Hepatic stellate cell (primary cell): ENCODE measurements around the gene CDKAL1.

Source experiments
- DNase-seq: peaks from one replicate; pipeline ENCODE4 v3.0.0; 2011; ENCODE audit warnings: low spot score

CDKAL1 gene

GRCh38 chr6:21141616-21142303 is 607.5 kb downstream of the CDKAL1 start:
- DNase-seq = no peak

DNA sequence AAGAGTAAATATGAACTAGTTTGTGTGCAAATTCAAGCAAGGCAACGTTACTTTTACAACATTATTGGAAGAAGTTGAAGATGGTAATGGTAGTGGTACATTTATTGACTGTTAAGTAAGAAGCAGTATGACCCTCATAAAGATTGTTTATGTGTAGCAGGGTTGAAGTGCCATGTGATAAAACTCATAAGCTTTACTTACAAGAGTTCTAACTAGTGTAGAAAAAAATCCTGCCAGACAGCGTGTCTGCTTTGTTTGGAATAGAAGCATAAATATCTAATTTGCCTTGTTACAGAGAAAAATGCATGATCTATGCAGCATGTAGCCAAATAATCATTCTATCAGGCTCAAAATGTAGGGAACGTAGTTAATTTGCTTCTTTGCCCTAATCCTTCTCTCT is 608.5 kb downstream of the CDKAL1 start:
- DNase-seq = no peak

DNA sequence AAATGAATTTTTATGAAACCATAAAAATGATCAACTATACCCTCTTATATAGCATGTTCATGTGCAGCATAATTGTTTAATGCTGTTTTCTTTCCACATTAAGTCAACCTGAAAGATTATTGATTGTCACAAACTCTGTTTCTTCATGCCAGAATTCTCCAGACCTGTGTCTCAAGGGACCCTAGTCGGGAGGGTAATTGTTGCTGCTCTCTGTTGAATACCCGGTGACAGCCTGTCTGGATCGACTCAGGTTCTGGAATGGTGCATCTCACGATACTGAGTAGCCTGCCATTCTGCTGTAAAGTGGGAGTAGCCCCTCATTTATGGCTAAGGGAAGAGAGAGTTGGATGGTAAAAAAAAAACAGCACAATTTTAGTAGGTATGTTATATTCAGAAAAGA is 609.4 kb downstream of the CDKAL1 start:
- DNase-seq = no peak

DNA sequence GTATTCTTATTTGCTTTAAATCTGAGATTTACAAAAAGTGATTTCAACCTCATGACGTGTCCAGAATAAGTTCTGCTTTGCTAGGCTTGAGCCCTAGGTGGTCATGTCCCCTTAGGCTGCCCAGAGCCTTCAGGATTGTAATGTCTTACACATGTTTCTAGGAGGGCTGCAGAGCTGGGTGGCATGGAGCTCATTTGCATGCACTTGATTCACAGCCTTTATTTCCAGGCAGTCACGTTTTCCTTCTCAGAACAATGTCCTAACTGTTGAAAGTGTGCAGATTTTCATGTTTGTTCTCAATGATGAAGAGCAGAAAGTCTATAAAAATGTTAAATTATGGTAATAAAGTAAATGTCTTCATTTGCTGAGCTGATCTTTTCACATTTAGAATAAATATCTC is 610.7 kb downstream of the CDKAL1 start:
- no peak for DNase-seq

DNA sequence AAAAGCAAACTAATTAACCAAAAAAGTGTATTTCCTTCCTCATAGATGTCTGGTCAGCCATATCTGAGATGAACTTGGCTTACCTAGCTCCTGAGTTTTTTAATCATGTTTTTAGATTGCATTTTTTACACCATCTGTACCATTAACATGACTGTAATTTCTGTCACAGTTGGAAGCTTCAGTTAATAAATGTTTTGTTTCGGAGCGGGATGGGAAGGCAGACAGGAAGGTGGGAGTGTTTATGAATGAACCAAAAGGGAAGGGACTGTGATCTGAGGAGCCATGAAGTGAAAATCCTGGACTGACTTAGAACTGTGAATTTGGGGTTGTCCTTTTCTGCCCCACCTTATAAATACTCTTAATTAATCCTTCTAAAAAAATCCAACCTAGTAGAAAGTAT is 613.7 kb downstream of the CDKAL1 start:
- no peak for DNase-seq

- DNase-seq = no peak
These were observed 615.2 kb downstream of the CDKAL1 start for GRCh38 chr6:21149470-21149869.

GRCh38 chr6:21150667-21151066 is 616.4 kb downstream of the CDKAL1 start:
- DNase-seq = no peak

DNA sequence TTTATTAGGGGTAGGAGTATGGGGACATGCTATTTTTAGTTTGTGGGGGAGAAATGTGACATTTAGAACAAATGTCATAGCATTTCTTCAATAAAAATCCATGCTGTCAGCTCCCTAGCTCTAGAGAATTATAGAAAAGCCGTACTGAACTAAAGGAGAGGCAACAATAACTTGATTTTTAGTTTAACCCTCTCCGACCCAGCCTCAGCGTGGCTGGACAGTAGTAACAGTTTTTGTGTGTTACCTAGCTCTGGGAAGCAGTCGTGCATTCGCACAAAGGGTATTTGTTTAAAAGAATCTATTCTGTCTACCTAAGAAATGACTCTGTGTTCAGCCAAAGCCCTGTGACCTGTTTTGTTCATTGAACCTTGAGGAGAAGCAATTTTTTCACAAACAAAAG is 616.9 kb downstream of the CDKAL1 start:
- no peak for DNase-seq

DNA sequence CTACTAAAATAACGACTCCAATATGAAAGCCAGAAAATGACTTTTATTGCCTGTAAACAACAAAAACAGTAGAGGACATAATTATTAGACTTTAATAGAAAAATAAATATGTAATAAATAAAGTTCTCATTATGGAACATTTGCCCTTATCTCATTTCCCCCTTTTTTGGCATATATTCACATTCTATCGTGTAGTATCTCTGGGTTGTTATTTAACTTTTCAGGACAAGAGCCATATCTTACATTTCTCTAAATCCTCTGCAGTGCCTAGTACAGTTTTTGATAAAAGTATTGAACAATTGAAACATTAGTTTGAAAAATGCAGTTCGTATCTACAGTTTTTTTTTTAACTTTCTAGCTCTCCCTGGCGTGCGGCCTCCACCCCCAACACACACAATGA is 617.3 kb downstream of the CDKAL1 start:
- no peak for DNase-seq

DNA sequence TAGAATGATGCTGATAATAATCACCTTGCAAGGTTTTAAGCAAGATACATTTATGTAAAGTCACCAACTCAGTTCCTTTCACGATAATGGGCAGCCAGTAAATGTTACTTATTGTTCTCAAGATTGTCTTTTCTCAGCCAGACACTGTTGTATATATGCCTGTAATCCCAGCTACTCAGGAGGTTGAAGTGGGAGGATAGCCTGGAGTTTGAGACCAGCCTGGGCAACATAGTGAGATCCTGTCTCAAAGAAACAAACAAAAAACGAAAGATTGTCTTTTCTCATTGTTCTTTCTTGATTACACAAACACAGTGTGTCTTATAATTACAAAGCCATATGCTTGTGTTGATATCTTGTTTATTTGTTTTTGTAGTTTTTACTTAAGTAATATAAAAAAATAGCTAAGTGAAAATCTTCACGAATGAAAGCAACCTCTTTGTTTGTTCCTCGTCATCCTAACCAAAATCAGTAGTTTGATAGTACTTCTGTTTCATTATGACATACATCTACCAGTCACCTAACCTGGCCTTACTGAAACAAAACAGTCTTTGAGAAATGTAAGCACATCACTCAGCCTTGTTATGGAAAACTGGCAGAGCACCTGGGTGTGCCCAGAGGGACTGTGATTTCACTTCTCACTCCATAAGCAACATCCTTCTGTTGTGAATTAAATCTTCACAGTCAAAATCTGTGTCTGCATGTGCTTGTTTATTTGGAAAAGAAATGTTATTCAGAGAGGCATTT is 623.1 kb downstream of the CDKAL1 start:
- no peak for DNase-seq

DNA sequence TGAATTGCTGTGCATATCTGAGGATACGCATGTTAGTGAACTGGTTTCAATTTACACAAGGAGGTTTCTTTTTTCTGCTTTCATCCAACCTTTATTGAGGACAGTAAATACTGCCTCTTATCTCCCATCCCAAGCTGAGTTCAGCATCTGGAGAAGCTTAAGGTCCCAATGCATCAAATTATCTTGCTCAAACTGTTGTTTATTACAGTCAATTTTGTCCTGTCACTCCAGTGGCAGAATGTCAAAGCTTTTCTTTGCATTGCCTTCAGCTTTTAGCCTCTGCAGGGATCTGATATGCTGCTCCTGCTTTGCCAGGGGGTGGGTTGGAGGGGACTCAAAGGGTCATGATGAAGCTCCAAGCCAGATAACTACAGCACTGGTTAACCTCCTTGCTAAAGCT is 623.9 kb downstream of the CDKAL1 start:
- no peak for DNase-seq

- no peak for DNase-seq
These were observed 624.6 kb downstream of the CDKAL1 start for GRCh38 chr6:21158873-21159272.

- DNase-seq = no peak
These were observed 625.2 kb downstream of the CDKAL1 start for GRCh38 chr6:21159465-21159864.

DNA sequence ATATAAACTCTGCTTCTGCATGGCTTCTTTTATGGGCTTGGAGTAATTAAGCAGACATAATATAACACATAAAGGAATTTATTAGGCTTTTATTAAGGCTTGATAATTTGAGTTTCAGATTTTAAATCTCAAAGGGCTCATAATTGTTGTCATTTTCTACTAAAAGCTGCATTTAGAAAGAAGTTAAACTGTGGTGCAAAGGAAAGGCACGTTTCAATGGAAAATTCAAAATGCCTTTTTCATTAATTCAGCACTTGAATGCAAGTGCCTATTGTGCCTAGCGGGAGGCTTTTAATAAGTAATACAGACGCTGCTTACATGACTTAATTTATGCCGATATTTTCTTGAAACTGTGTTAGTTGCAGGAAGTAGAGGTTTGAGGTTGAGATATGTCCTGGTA is 627.5 kb downstream of the CDKAL1 start:
- no peak for DNase-seq

DNA sequence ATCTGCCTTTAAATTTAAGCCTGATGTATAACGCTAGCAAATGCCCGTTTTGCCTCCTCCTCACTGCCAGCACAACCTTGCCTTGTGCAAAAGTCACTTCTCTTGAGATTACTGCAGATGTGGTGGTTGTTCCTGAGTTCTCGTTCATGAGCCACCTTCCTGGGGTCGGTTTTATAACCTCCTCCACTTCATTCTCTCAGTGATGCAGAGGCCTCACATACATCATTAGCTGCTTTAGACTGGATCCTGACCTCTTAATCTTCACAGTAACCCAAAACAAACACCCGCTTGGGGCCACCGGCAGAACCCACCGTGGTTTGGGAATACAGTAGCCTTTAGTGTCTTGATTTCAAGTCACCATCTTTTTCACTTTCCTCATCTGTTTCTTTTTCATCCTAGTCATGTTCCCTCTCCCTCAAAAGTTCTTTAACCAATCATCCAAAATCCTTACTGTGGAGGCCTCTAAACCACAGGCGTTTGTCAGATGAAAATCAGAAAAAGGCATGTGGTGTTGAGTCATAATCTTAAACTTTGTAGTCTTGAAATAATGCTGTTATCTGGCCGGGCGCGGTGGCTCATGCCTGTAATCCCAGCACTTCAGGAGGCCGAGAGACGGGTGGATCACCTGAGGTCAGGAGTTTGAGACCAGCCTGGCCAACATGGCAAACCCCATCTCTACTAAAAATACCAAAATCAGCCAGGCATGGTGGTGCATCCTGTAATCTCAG is 629.0 kb downstream of the CDKAL1 start:
- peak; percentile 12 for DNase-seq

DNA sequence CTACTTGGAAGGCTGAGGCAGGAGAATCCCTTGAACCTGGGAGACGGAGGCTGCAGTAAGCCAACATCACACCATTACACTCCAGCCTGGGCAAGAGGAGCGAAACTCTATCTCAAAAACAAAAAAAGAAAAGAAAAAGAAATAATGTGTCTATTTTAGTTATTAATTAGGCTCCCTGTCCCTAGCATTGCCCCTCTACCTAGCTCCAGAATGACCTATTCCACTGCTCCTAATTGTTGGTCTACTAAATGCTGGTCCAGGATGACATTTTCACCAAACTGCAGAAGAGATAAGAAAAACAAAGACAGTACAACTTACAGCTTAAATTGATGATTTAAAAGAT is 629.6 kb downstream of the CDKAL1 start:
- no peak for DNase-seq

DNA sequence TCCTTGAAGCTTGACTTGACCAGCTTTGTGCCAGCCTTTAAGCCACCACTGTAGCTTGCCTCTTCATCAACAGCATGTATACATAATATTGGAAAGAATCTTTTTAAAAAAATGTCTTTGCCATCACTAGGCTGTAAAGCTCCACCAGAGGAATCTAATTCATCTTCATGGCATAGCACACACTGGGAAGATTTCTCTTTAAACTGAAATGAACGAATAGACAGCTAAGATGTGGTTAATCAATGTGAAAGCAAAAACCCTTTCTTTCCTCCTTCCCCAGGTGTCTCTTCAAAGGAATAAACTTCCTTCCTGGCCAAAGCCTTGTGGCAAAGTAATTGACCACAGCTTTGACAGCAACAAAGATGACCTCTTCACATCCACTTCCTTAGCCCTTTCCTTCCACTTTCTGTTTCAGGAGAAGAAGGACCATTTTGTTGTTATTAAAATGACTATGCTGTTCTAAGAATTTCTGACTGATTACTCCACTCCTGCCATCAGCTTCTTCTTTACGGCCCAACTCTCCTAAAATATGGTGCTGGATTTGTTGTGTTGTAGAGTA is 630.6 kb downstream of the CDKAL1 start:
- no peak for DNase-seq

- no peak for DNase-seq
These were observed 632.5 kb downstream of the CDKAL1 start for GRCh38 chr6:21166754-21167153.

- no peak for DNase-seq
These were observed 633.5 kb downstream of the CDKAL1 start for GRCh38 chr6:21167790-21168189.

DNA sequence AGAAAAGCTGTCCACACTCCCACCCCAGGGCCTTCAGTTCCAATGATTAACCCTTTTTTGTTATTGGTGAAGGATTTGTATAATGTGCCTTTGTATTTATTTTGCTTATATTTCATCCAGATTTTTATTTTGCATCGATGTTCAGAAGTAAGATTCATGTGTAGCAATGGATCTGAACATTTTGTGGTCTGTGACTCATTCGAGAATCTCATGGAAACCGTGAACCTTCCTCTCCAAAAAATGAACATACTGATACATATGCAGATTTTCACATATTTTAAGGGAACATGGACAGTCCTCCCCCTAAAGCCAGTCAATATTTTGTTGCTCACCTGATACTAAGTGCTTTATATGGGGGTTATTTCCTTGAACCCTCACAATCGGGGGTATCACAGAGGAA is 637.5 kb downstream of the CDKAL1 start:
- DNase-seq = no peak

DNA sequence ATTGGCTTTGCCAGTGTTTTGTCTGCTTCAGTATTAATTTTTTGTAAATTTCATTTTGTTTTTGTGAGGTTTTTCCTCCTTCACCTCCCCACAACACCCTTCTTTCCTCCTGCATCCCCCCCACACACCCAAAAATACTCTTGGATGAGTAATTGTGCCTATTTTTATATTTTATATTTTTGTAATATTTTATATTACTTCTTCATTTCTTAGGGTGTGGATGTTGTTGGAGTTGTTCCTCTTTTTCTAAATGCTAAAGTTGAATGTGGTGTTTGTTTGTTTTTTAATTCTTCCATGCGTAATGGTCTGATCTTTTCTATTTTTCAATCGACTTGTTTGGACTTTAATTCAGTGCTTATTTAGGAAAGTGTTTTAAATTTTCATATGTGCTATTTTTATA is 638.8 kb downstream of the CDKAL1 start:
- no peak for DNase-seq

DNA sequence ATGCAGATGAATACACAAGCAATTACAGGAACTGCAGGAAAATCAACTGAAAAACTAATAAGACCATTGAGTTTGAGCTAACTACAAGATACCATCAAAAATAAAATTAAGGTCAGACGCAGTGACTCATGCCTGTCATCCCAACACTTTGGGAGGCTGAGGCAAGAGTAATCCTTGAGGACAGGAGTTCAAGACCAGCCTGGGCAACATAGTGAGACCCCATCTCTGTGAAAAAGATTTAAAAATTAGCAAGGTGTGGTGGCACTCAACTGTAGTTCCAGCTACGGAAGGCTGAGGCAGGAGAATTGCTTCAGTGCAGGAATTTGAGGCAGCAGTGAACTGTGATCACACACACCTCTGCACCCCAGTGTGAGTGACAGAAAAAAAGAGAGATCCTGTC is 639.4 kb downstream of the CDKAL1 start:
- DNase-seq = no peak

DNA sequence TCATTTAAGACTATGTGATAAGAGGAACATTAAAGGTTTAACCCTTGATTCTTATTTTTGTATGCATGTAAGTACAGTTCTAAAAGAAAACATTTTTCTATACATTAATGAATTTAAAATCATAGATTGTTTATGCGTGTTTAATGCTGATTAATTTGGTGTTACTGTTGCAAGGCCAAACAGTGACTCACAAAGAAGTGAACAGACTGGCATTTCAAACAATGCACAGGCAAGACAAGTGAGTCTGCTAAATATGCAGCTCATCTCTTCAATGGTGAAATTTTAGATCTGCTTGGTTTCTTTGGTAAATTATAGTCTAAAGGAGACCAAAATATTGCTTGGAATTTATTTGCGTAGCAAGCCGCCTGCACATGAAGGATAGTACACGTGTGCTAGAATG is 641.9 kb downstream of the CDKAL1 start:
- no peak for DNase-seq
